Measurements from ENCODE around the gene ATPAF2. TPM values are rescaled to one million over a fixed set of nuclear protein-coding genes. Genes with fewer than 3 reads are reported as not detected.

ATPAF2 gene
- total and polyA plus RNA-seq, 2 experiments from 2014 or later: 17.9 to 33.9 TPM

GRCh38 chr17:17970699-17971430, 68.1 kb downstream of the ATPAF2 start:
- no peak for DNase-seq (ENCODE audit: low spot score)
- H3K9me3 ChIP-seq (ENCODE audit: low read depth): no peaks in the 10 kb centered on the region
- 8% methylated on average over 1 of the region's 1 CpG for WGBS (ENCODE audit: low lambda C conversion rate, missing lambda C conversion rate)

More at GRCh38 chr17:17970699-17971430, 68.1 kb downstream of the ATPAF2 start:
- Histone ChIP-seq H4K20me1 (ENCODE audit: insufficient read depth, poor library complexity, severe bottlenecking) (no peaks in the 10 kb centered on the region), H3K27me3 (no peaks in the 10 kb centered on the region), H3K27ac (peak overlapping the region; percentile 30), H3K36me3 (replicated peaks; ENCODE audit: insufficient read depth, low read depth) (no peaks in the 10 kb centered on the region), H3K4me2 (peak overlapping the region; percentile 82), H3K4me1 (ENCODE audit: insufficient read depth) (peaks cover 14% of the 10 kb centered on the region), H3K79me2 (peaks cover 57% of the 10 kb centered on the region), H3K9me2 (replicated peaks; ENCODE audit: insufficient read depth) (no peaks in the 10 kb centered on the region), H2AFZ (no peak overlapping the region), H3K4me3 (peak overlapping the region; percentile 32)
- TF ChIP-seq EZH2phosphoT487 (IDR thresholded peaks at IDR 0.05; ENCODE audit: low read depth, severe bottlenecking, unreplicated experiment) (no peak), EZH2 (IDR thresholded peaks at IDR 0.05; ENCODE audit: borderline replicate concordance) (no peak), CTCF (IDR thresholded peaks at IDR 0.05; ENCODE audit: poor library complexity) (no peak)

Other genes starting within 250 kb of the ATPAF2 start
- gene SREBF1, start 202.2 kb downstream of the ATPAF2 start, total RNA-seq: 47.0 and 57.1 TPM in 2 replicates
- gene SREBF1, start 202.2 kb downstream of the ATPAF2 start, polyA plus RNA-seq: 107 and 140 TPM in 2 replicates
- 27.5 and 29.6 TPM in 2 replicates for gene TOM1L2, start 66.8 kb downstream of the ATPAF2 start, total RNA-seq
- 21.5 and 41.1 TPM in 2 replicates for gene TOM1L2, start 66.8 kb downstream of the ATPAF2 start, polyA plus RNA-seq
- gene DRC3, start 66.3 kb downstream of the ATPAF2 start, total RNA-seq: 1.1 TPM in 2 replicates
- gene DRC3, start 66.3 kb downstream of the ATPAF2 start, polyA plus RNA-seq: 1.8 and 3.2 TPM in 2 replicates
- 7.1 and 8.2 TPM in 2 replicates for gene GID4, start 240 bp upstream of the ATPAF2 start, total RNA-seq
- gene GID4, start 240 bp upstream of the ATPAF2 start, polyA plus RNA-seq: 4.7 and 6.7 TPM in 2 replicates
- gene DRG2, start 48.8 kb upstream of the ATPAF2 start, total RNA-seq: 31.4 and 35.9 TPM in 2 replicates
- gene DRG2, start 48.8 kb upstream of the ATPAF2 start, polyA plus RNA-seq: 36.6 and 38.4 TPM in 2 replicates
- gene MYO15A, start 69.6 kb upstream of the ATPAF2 start, total RNA-seq: 1.2 and 2.4 TPM in 2 replicates
- 2.8 and 4.7 TPM in 2 replicates for gene MYO15A, start 69.6 kb upstream of the ATPAF2 start, polyA plus RNA-seq
- 56.6 and 68.6 TPM in 2 replicates for gene ALKBH5, start 144.7 kb upstream of the ATPAF2 start, total RNA-seq
- 66.6 and 78.3 TPM in 2 replicates for gene ALKBH5, start 144.7 kb upstream of the ATPAF2 start, polyA plus RNA-seq
- 46.0 and 51.9 TPM in 2 replicates for gene LLGL1, start 186.5 kb upstream of the ATPAF2 start, total RNA-seq
- 5.4 and 7.1 TPM in 2 replicates for gene LLGL1, start 186.5 kb upstream of the ATPAF2 start, polyA plus RNA-seq
- 110 and 142 TPM in 2 replicates for gene FLII, start 219.6 kb upstream of the ATPAF2 start, total RNA-seq
- gene FLII, start 219.6 kb upstream of the ATPAF2 start, polyA plus RNA-seq: 188 and 210 TPM in 2 replicates
- gene MIEF2, start 221.5 kb upstream of the ATPAF2 start, total RNA-seq: 29.3 and 30.7 TPM in 2 replicates
- gene MIEF2, start 221.5 kb upstream of the ATPAF2 start, polyA plus RNA-seq: 20.5 and 21.0 TPM in 2 replicates